PC-3 (cell line): ENCODE data around the gene NEDD4L. TPM values are rescaled to one million over a fixed set of nuclear protein-coding genes. Genes with fewer than 3 reads are reported as not detected.

Experiments used
- ATAC-seq: fragments of 200-7000 bp; cut with Tn5 transposase; 2 replicates; pipeline ENCODE4 v1.9.1; 2020; ENCODE audit warnings: mild to moderate bottlenecking, moderate library complexity
- BruUV-seq: library from RNA; stranded (reverse); fragments of 400-500 nt; replicated peaks from 2 replicates; lab custom pipeline; 2021; lab: Mats Ljungman, UMichigan
- CTCF ChIA-PET: fragments of 300-600 bp; sonication (Branson Sonifier 250); formaldehyde crosslinking; loops from one replicate; lab custom pipeline; 2022; ENCODE audit warnings: antibody characterized with exemption; lab: Charles Lee
- POLR2A ChIA-PET: fragments of 300-600 bp; sonication (Branson Sonifier 250); formaldehyde crosslinking; loops from one replicate; lab custom pipeline; 2022; ENCODE audit warnings: antibody characterized with exemption; ENCODE audit not compliant: unreplicated experiment; lab: Charles Lee
- DNase-seq: peaks from one replicate; pipeline ENCODE4 v3.0.0-alpha.2; 2015
- H2AFZ ChIP-seq: fragments of 300-600 bp; sonication (generic); 2 replicates; pipeline ENCODE4 v1.6.0; 2016; ENCODE audit warnings: antibody characterized with exemption, low read length
- H3F3A ChIP-seq: fragments of 300-600 bp; sonication (generic); one replicate; pipeline ENCODE4 v1.6.0; 2017; ENCODE audit warnings: antibody characterized with exemption, low read length, control low read depth, mild to moderate bottlenecking; ENCODE audit not compliant: unreplicated experiment
- H3K27ac ChIP-seq: fragments of 300-600 bp; sonication (generic); 2 replicates; pipeline ENCODE4 v1.5.1; 2016; ENCODE audit warnings: mild to moderate bottlenecking, low read length
- H3K27me3 ChIP-seq: fragments of 300-600 bp; sonication (generic); 2 replicates; pipeline ENCODE4 v1.6.1; 2016; ENCODE audit warnings: low read length, mixed read lengths
- H3K36me3 ChIP-seq: fragments of 300-600 bp; sonication (generic); 2 replicates; pipeline ENCODE4 v1.6.1; 2016; ENCODE audit warnings: low read depth, mixed run types, low read length, mixed read lengths
- H3K4me1 ChIP-seq: fragments of 300-600 bp; sonication (generic); 2 replicates; pipeline ENCODE4 v1.5.1; 2016; ENCODE audit warnings: low read length; ENCODE audit not compliant: insufficient read depth
- H3K4me2 ChIP-seq: fragments of 300-600 bp; sonication (generic); 2 replicates; pipeline ENCODE4 v1.6.0; 2016; ENCODE audit warnings: low read length
- H3K4me3 ChIP-seq: fragments of 300-600 bp; sonication (generic); 2 replicates; pipeline ENCODE4 v1.5.1; 2016; ENCODE audit warnings: mild to moderate bottlenecking, low read length, mixed read lengths
- H3K79me2 ChIP-seq: fragments of 300-600 bp; sonication (generic); 2 replicates; pipeline ENCODE4 v1.6.1; 2017; ENCODE audit warnings: low read length, mixed read lengths
- H3K9ac ChIP-seq: fragments of 300-600 bp; sonication (generic); 2 replicates; pipeline ENCODE4 v1.6.0; 2016; ENCODE audit warnings: mild to moderate bottlenecking, low read length
- H3K9me2 ChIP-seq: fragments of 300-600 bp; sonication (generic); replicated peaks from 2 replicates; pipeline ENCODE4 v1.6.1; 2016; ENCODE audit warnings: mixed run types, low read length, mixed read lengths
- H3K9me3 ChIP-seq: fragments of 300-600 bp; sonication (generic); 2 replicates; pipeline ENCODE4 v1.6.1; 2016; ENCODE audit warnings: low read length, mixed read lengths
- H4K20me1 ChIP-seq: fragments of 300-600 bp; sonication (generic); 2 replicates; pipeline ENCODE4 v1.6.1; 2016; ENCODE audit warnings: low read length, mixed read lengths
- CTCF ChIP-seq: fragments of 300-600 bp; sonication (generic); conservative IDR thresholded peaks from 2 replicates; pipeline ENCODE4 v1.5.1; 2017; ENCODE audit warnings: antibody characterized with exemption, low read depth, mild to moderate bottlenecking, low read length
- EZH2 ChIP-seq: fragments of 300-600 bp; sonication (generic); IDR thresholded peaks from one replicate; pipeline ENCODE4 v1.6.1; 2017; ENCODE audit warnings: antibody characterized with exemption, mild to moderate bottlenecking, low read length; ENCODE audit not compliant: unreplicated experiment
- EZH2phosphoT487 ChIP-seq: fragments of 300-600 bp; sonication (generic); IDR thresholded peaks from 2 replicates; pipeline ENCODE4 v1.6.1; 2018; ENCODE audit warnings: mild to moderate bottlenecking, antibody characterized with exemption, low read length, borderline replicate concordance
- intact Hi-C: fragments of 100-400 bp; cut with micrococcal nuclease; formaldehyde crosslinking; loops from 2 replicates; pipeline ENCODE4 v1.9.0; 2023
- total RNA-seq: library from RNA; depleted of rRNA; stranded (reverse); fragments of >200 nt; gene quantifications from 2 replicates; pipeline ENCODE4 v1.2.3, GENCODE V29; 2014

NEDD4L gene
- total RNA-seq, 1 experiment from 2014 or later, result 105 TPM

GRCh38 chr18:58152216-58152615, 108.2 kb downstream of the NEDD4L start:
- Histone ChIP-seq H3K79me2 (peaks cover 77% of the 10 kb centered on the region), H3K27ac (no peak overlapping the region), H3K9me3 (no peaks in the 10 kb centered on the region), H3K36me3 (no peaks in the 10 kb centered on the region), H3K9me2 (no peaks in the 10 kb centered on the region), H4K20me1 (no peaks in the 10 kb centered on the region), H3F3A (no peaks in the 10 kb centered on the region), H3K4me1 (peaks cover 4% of the 10 kb centered on the region; the same call in 1 of the 2 replicates), H2AFZ (no peak overlapping the region), H3K9ac (no peak overlapping the region), H3K4me2 (no peak overlapping the region), H3K27me3 (no peaks in the 10 kb centered on the region), H3K4me3 (no peak overlapping the region)
- intact Hi-C loops, result no loop called here
- TF ChIP-seq CTCF (no peak), EZH2phosphoT487 (no peak), EZH2 (no peak)
- ATAC-seq (no peak), DNase-seq (no peak)
- ChIA-PET POLR2A (no interaction called here), CTCF (no interaction called here)
- no TSS peak for BruUV-seq

GRCh38 chr18:58152891-58153290, 108.9 kb downstream of the NEDD4L start:
- intact Hi-C loops, result no loop called here

More at GRCh38 chr18:58152891-58153290, 108.9 kb downstream of the NEDD4L start:
- no peaks in the 10 kb centered on the region for H3K9me3 ChIP-seq
- no peaks in the 10 kb centered on the region for H3K9me2 ChIP-seq
- no peak overlapping the region for H3K4me3 ChIP-seq
- no peaks in the 10 kb centered on the region for H3K36me3 ChIP-seq
- no peaks in the 10 kb centered on the region for H3F3A ChIP-seq
- no peak for ATAC-seq
- H3K4me2 ChIP-seq, result no peak overlapping the region
- H3K27me3 ChIP-seq, result no peaks in the 10 kb centered on the region
- CTCF ChIA-PET, result no interaction called here
- POLR2A ChIA-PET, result no interaction called here
- H3K27ac ChIP-seq, result no peak overlapping the region
- peaks cover 75% of the 10 kb centered on the region for H3K79me2 ChIP-seq
- no peak overlapping the region for H2AFZ ChIP-seq
- no TSS peak for BruUV-seq
- H3K9ac ChIP-seq, result no peak overlapping the region
- peaks cover 4% of the 10 kb centered on the region; the same call in 1 of the 2 replicates for H3K4me1 ChIP-seq
- H4K20me1 ChIP-seq, result no peaks in the 10 kb centered on the region
- TF ChIP-seq EZH2 (no peak), CTCF (no peak), EZH2phosphoT487 (no peak)
- no peak for DNase-seq
